ENCODE data around the gene PAF1. TPM values are rescaled to one million over a fixed set of nuclear protein-coding genes. Genes with fewer than 3 reads are reported as not detected.

The PAF1 gene
- total and polyA plus RNA-seq, 2 of the 13 experiments (the other 11 are each of a cell fraction or from before 2014, with no cell fraction given), result 30.2 to 31.1 TPM

DNA sequence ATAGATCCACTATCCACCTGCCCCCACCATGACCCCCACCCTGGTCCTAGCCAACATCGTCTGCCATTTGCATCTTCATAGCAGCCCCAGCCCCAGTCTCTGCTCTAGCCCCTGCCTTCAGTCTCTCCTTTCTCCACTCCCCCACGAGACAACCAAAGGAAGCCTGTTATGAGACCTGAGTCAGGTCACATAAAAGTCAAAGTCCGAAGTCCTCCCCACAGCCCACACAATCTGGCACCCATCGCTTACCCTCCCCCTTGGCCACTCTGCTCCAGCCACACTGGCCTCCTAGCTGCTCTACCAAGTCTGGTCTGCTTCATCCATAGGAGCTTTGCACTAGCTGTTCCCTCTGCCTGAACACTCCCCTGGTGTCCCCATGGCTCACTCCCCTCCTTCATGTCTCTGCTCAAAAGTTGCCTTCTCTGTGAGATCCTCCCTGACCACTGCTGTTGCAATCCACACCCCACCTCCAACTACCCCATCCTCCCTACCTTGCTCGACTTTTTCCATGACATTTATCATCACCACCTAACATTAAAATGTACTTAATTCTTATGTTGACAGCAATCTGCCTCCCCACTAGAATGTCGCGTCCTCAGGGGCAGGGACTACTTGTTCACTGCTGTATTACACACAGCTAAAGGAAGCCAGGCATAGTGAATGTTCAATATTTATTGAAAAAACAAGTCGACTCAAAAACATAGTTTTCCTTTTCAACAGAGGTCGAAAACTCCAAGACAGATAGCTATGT lies 20.4 kb upstream of the PAF1 start (continued):
- TF ChIP-seq, protein P1, sequence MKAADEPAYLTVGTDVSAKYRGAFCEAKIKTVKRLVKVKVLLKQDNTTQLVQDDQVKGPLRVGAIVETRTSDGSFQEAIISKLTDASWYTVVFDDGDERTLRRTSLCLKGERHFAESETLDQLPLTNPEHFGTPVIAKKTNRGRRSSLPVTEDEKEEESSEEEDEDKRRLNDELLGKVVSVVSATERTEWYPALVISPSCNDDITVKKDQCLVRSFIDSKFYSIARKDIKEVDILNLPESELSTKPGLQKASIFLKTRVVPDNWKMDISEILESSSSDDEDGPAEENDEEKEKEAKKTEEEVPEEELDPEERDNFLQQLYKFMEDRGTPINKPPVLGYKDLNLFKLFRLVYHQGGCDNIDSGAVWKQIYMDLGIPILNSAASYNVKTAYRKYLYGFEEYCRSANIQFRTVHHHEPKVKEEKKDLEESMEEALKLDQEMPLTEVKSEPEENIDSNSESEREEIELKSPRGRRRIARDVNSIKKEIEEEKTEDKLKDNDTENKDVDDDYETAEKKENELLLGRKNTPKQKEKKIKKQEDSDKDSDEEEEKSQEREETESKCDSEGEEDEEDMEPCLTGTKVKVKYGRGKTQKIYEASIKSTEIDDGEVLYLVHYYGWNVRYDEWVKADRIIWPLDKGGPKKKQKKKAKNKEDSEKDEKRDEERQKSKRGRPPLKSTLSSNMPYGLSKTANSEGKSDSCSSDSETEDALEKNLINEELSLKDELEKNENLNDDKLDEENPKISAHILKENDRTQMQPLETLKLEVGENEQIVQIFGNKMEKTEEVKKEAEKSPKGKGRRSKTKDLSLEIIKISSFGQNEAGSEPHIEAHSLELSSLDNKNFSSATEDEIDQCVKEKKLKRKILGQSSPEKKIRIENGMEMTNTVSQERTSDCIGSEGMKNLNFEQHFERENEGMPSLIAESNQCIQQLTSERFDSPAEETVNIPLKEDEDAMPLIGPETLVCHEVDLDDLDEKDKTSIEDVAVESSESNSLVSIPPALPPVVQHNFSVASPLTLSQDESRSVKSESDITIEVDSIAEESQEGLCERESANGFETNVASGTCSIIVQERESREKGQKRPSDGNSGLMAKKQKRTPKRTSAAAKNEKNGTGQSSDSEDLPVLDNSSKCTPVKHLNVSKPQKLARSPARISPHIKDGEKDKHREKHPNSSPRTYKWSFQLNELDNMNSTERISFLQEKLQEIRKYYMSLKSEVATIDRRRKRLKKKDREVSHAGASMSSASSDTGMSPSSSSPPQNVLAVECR (CRISPR knock-in tag; IDR thresholded peaks at IDR 0.05; ENCODE audit: borderline replicate concordance), result no peak
- TF ChIP-seq, protein P2, sequence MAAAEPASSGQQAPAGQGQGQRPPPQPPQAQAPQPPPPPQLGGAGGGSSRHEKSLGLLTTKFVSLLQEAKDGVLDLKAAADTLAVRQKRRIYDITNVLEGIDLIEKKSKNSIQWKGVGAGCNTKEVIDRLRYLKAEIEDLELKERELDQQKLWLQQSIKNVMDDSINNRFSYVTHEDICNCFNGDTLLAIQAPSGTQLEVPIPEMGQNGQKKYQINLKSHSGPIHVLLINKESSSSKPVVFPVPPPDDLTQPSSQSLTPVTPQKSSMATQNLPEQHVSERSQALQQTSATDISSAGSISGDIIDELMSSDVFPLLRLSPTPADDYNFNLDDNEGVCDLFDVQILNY (CRISPR knock-in tag; conservative IDR thresholded peaks at IDR 0.05), result no peak
- TF ChIP-seq, protein P3, sequence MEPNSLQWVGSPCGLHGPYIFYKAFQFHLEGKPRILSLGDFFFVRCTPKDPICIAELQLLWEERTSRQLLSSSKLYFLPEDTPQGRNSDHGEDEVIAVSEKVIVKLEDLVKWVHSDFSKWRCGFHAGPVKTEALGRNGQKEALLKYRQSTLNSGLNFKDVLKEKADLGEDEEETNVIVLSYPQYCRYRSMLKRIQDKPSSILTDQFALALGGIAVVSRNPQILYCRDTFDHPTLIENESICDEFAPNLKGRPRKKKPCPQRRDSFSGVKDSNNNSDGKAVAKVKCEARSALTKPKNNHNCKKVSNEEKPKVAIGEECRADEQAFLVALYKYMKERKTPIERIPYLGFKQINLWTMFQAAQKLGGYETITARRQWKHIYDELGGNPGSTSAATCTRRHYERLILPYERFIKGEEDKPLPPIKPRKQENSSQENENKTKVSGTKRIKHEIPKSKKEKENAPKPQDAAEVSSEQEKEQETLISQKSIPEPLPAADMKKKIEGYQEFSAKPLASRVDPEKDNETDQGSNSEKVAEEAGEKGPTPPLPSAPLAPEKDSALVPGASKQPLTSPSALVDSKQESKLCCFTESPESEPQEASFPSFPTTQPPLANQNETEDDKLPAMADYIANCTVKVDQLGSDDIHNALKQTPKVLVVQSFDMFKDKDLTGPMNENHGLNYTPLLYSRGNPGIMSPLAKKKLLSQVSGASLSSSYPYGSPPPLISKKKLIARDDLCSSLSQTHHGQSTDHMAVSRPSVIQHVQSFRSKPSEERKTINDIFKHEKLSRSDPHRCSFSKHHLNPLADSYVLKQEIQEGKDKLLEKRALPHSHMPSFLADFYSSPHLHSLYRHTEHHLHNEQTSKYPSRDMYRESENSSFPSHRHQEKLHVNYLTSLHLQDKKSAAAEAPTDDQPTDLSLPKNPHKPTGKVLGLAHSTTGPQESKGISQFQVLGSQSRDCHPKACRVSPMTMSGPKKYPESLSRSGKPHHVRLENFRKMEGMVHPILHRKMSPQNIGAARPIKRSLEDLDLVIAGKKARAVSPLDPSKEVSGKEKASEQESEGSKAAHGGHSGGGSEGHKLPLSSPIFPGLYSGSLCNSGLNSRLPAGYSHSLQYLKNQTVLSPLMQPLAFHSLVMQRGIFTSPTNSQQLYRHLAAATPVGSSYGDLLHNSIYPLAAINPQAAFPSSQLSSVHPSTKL (CRISPR knock-in tag; IDR thresholded peaks at IDR 0.05), result peak; percentile 62; the same call in 1 of the 2 replicates
- 0 out of 2 replicates have a peak, but pooled peaks have one; percentile 69 for TF ChIP-seq TGIF2 (CRISPR knock-in tag; IDR thresholded peaks at IDR 0.05)
- TF ChIP-seq, protein P4, sequence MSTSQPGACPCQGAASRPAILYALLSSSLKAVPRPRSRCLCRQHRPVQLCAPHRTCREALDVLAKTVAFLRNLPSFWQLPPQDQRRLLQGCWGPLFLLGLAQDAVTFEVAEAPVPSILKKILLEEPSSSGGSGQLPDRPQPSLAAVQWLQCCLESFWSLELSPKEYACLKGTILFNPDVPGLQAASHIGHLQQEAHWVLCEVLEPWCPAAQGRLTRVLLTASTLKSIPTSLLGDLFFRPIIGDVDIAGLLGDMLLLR (CRISPR knock-in tag; IDR thresholded peaks at IDR 0.05), result no peak
- TF ChIP-seq TAF15 (IDR thresholded peaks at IDR 0.05; ENCODE audit: low read depth, low read length, poor library complexity, severe bottlenecking), result no peak
- TF ChIP-seq ZNF564 (CRISPR knock-in tag; IDR thresholded peaks at IDR 0.05), result no peak
- TF ChIP-seq CBX2 (IDR thresholded peaks at IDR 0.05; ENCODE audit: low read depth, low read length), result no peak
- TF ChIP-seq CBX2 (CRISPR knock-in tag; IDR thresholded peaks at IDR 0.05; ENCODE audit: low read depth), result no peak
- TF ChIP-seq HOXA3 (CRISPR knock-in tag; IDR thresholded peaks at IDR 0.05), result peak; percentile 62; the same call in 1 of the 2 replicates
- no peak for TF ChIP-seq NONO (IDR thresholded peaks at IDR 0.05)
- TF ChIP-seq NONO (CRISPR knock-in tag; conservative IDR thresholded peaks at IDR 0.05), result peak; percentile 49; the same call in 1 of the 2 replicates

Data from HepG2 (cell line).